GM18867 (cell line): ENCODE measurements around the gene OSTF1.
A peak's percentile ranks its signal among the peaks of the same experiment; 100 is the strongest.

Source experiments
- ATAC-seq: cut with Tn5 transposase; IDR thresholded peaks from one replicate; pipeline ENCODE4 v1.9.1; 2021; ENCODE audit warnings: mild to moderate bottlenecking, moderate library complexity; ENCODE audit not compliant: unreplicated experiment

Gene OSTF1

GRCh38 chr9:75161116-75161857, 73.0 kb downstream of the OSTF1 start:
- no peak for ATAC-seq

- no peak for ATAC-seq
Measured at GRCh38 chr9:75163764-75164163, 75.5 kb downstream of the OSTF1 start.

DNA sequence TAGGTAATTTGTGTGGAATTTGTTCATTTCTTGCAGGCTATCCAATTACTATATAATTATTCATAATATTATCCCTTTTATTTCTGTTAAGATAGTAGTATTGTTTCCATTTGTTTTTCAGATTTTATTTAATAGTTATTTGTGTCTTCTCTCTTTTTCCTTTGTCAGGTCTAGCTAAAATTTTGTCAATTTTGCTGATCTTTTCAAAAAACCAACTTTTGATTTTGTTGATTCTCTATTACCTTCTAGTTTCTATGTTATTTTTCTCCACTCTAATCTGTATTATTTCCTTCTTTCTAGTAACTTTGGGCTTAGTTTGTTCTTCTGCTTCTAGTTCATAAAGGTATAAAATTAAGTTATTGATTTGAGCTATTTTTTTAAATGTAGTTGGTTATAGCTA, 76.3 kb downstream of the OSTF1 start:
- ATAC-seq: no peak

- ATAC-seq: no peak
Measured at GRCh38 chr9:75167281-75167680, 79.0 kb downstream of the OSTF1 start.

- no peak for ATAC-seq
Measured at GRCh38 chr9:75168270-75169178, 80.2 kb downstream of the OSTF1 start.

- ATAC-seq: no peak
Measured at GRCh38 chr9:75169623-75170022, 81.3 kb downstream of the OSTF1 start.

DNA sequence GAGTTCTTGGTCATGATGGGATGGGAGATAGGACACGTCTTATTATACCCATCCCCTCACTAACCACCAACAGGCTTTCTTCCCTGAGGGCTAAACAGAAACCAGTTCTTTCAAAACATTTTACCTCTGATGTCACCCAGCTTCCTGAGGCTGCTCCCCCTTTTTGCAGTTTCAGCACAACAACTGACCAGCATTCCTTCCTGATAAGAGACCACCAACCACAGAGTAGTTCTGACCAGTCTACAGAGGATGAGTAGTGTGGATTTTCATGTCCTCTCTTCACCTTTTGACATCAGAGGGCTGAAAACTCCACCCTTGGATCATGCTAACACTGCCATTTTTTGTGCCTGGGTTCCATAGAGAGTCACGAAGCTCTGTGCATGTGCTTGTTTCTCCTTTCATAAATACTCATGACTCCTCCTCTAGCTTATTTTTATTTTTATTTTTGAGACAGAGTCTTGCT, 82.6 kb downstream of the OSTF1 start:
- no peak for ATAC-seq

DNA sequence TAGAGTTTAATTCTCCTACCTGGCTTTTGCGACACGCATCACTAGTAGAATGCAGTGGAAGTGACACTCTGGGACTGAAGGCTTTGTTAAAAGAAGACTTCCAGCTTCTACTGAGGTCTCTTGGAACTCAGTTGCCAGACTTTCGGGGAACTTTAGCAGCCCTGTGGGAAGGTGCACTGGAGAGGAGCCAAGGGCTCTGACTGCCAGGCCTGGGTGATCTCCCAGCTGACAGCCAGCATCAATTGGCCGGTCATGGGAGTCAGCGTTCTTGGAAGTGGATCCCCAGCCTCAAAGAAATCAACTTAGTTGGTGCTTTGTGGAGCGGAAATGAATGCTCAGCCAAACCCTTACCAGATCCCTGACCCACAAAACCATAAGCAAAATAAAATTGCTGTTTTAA, 87.1 kb downstream of the OSTF1 start:
- no peak for ATAC-seq

GRCh38 chr9:75176037-75176436, 87.7 kb downstream of the OSTF1 start:
- ATAC-seq: no peak

GRCh38 chr9:75181750-75182149, 93.4 kb downstream of the OSTF1 start:
- no peak for ATAC-seq

GRCh38 chr9:75183306-75183705, 95.0 kb downstream of the OSTF1 start:
- ATAC-seq: no peak

DNA sequence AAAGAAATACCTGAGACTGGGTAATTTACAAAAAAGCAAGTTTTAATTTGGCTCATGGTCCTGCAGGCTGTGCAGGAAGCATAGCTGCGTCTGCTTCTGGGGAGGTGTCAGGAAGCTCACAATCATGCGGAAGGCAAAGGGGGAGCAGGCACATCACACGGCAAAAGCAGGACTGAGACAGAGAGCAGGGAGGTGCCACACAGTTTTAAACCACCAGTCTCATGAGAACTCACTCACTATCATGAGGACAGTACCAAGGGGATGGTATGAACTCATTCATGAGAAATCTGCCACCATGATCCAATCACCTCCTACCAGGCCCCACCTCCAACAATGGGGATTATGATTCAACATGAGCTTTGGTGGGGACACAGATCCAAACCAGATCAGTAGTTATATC, 96.2 kb downstream of the OSTF1 start:
- ATAC-seq: no peak

GRCh38 chr9:75185585-75186170, 97.4 kb downstream of the OSTF1 start:
- peak; percentile 83 for ATAC-seq

DNA sequence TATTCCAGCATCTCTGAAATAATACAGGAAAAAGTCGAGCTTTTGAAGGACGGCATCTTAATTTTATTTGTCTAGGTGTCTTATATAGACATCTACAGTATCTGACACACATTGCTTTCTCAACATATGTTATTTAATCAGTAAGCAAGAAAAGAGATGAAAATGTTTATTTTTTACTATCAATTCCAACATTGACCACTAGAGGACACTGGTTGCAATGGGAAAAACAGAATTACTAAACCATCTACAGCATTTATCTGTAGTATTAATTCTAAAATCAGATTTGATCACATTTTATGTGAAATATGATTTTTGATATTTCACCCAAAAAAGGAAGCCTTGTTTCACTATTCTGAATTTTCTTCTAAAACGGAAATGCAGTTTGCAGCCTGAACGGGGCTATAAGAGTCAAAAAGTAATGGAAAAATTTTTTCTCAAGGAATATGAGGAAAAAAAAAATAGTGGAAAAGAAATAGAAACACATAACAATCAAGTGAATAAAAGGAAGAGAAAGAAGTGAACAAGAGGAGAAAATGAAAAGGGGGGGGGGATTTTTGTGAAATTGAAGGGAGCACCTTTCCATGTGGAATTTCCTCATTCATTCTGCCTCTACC, 98.6 kb downstream of the OSTF1 start:
- no peak for ATAC-seq

- ATAC-seq: no peak
Measured at GRCh38 chr9:75188756-75189155, 100.4 kb downstream of the OSTF1 start.

DNA sequence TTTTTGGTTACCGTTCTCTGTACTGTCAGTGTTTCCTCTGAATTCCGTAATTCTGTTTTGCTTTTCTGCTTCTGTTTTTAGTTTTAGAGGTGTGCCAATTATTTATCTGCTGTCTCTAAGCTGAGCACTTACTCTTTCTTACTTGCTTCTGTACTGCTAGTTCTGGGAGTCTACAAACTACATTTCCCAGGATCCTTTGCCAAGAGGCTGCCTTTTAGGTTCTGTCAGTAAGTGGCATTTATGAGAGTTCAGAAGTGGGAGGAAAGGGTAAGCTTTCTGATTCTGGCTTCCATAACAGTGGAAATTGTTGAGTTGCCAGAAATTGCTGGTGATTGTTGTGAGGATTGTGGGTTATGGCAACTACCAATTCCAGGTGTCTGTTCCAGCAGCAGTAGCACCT, 102.4 kb downstream of the OSTF1 start:
- ATAC-seq: no peak
